Measurements from ENCODE around the gene DCHS1. TPM values are rescaled to one million over a fixed set of nuclear protein-coding genes. Genes with fewer than 3 reads are reported as not detected.
A peak's percentile ranks its signal among the peaks of the same experiment; 100 is the strongest.
"Not testable (repeated sequence)": the region's sequence is repeated elsewhere in the genome, so short reads cannot be mapped to it uniquely, and the experiment has no call there.

DCHS1 gene
- total and polyA plus RNA-seq, 4 donors = 29.1 to 43.6 (median 40.8) TPM

- no peak overlapping the region for H3K4me3 ChIP-seq (ENCODE audit: low read depth, low read length)
- no peaks in the 10 kb centered on the region for H3K9me3 ChIP-seq (ENCODE audit: control insufficient read depth, insufficient read depth, low read length)
- WGBS (ENCODE audit: insufficient coverage) = 70% methylated on average over 4 of the region's 4 CpGs
- no peak for DNase-seq (ENCODE audit: low read depth in 4 of 6, low spot score in 6 of 6)
- H3K27me3 ChIP-seq (ENCODE audit: control insufficient read depth, insufficient read depth, low read length) = no peaks in the 10 kb centered on the region
- no peaks in the 10 kb centered on the region for H3K4me1 ChIP-seq (ENCODE audit: control insufficient read depth, insufficient read depth, low read length)
- H3K36me3 ChIP-seq (ENCODE audit: control insufficient read depth, insufficient read depth, low read length) = no peaks in the 10 kb centered on the region
- no peak overlapping the region for H3K27ac ChIP-seq (ENCODE audit: low read depth, low read length)
Observed at GRCh38 chr11:6687876-6688275, 32.3 kb upstream of the DCHS1 start.

- DNase-seq (ENCODE audit: low read depth in 4 of 6, low spot score in 6 of 6) = no peak
- no peak overlapping the region for H3K4me3 ChIP-seq (ENCODE audit: low read depth, low read length)
- H3K4me1 ChIP-seq (ENCODE audit: control insufficient read depth, insufficient read depth, low read length) = peaks cover 9% of the 10 kb centered on the region
- H3K9me3 ChIP-seq (ENCODE audit: control insufficient read depth, insufficient read depth, low read length) = no peaks in the 10 kb centered on the region
- peaks cover 7% of the 10 kb centered on the region for H3K36me3 ChIP-seq (ENCODE audit: control insufficient read depth, insufficient read depth, low read length)
- no peaks in the 10 kb centered on the region for H3K27me3 ChIP-seq (ENCODE audit: control insufficient read depth, insufficient read depth, low read length)
- no peak overlapping the region for H3K27ac ChIP-seq (ENCODE audit: low read depth, low read length)
Observed at GRCh38 chr11:6686006-6686405, 30.4 kb upstream of the DCHS1 start.

GRCh38 chr11:6684068-6684467, 28.5 kb upstream of the DCHS1 start:
- H3K4me1 ChIP-seq (ENCODE audit: control insufficient read depth, insufficient read depth, low read length) = peaks cover 10% of the 10 kb centered on the region

GRCh38 chr11:6682936-6683861, 27.6 kb upstream of the DCHS1 start, which contains the start of gene MRPL17:
TSS of gene MRPL17 (minus strand) at chr11:6683340. CDS start at chr11:6683296, 44 bp downstream.
- peak within 1 kb of the TSS; percentile 85 for H3K27ac ChIP-seq (ENCODE audit: low read depth, low read length)
- peak within 1 kb of the TSS; percentile 98 for H3K4me3 ChIP-seq (ENCODE audit: low read depth, low read length)
- H3K4me1 ChIP-seq (ENCODE audit: control insufficient read depth, insufficient read depth, low read length) = peaks cover 10% of the 10 kb centered on the region
- peak; percentile 98 to 100 (median 99) for DNase-seq (ENCODE audit: low read depth in 4 of 6, low spot score in 6 of 6)
- no peaks in the 10 kb centered on the region for H3K9me3 ChIP-seq (ENCODE audit: control insufficient read depth, insufficient read depth, low read length)
- H3K27me3 ChIP-seq (ENCODE audit: control insufficient read depth, insufficient read depth, low read length) = no peaks in the 10 kb centered on the region
- peaks cover 8% of the 10 kb centered on the region for H3K36me3 ChIP-seq (ENCODE audit: control insufficient read depth, insufficient read depth, low read length)
- WGBS (ENCODE audit: insufficient coverage) = under 1% methylated on average over 66 of the region's 70 CpGs

More at GRCh38 chr11:6684068-6684467, 28.5 kb upstream of the DCHS1 start:
- H3K27ac ChIP-seq (ENCODE audit: low read depth, low read length) = peak overlapping the region; percentile 85
- peak in 1 of 6 donors; percentile 23 for DNase-seq (ENCODE audit: low read depth in 4 of 6, low spot score in 6 of 6)
- H3K9me3 ChIP-seq (ENCODE audit: control insufficient read depth, insufficient read depth, low read length); H3K36me3 ChIP-seq (ENCODE audit: control insufficient read depth, insufficient read depth, low read length); H3K4me3 ChIP-seq (ENCODE audit: low read depth, low read length); H3K27me3 ChIP-seq (ENCODE audit: control insufficient read depth, insufficient read depth, low read length): not testable (repeated sequence)
- 88% methylated on average over 3 of the region's 14 CpGs for WGBS (ENCODE audit: insufficient coverage)

- Histone ChIP-seq H3K9me3 (ENCODE audit: control insufficient read depth, insufficient read depth, low read length) (no peaks in the 10 kb centered on the region), H3K36me3 (ENCODE audit: control insufficient read depth, insufficient read depth, low read length) (peaks cover 8% of the 10 kb centered on the region), H3K27ac (ENCODE audit: low read depth, low read length) (peak overlapping the region; percentile 85), H3K4me3 (ENCODE audit: low read depth, low read length) (peak overlapping the region; percentile 98), H3K4me1 (ENCODE audit: control insufficient read depth, insufficient read depth, low read length) (peaks cover 10% of the 10 kb centered on the region), H3K27me3 (ENCODE audit: control insufficient read depth, insufficient read depth, low read length) (no peaks in the 10 kb centered on the region)
- 0% methylated on average over 6 of the region's 10 CpGs for WGBS (ENCODE audit: insufficient coverage)
- DNase-seq (ENCODE audit: low read depth in 4 of 6, low spot score in 6 of 6) = no peak
Observed at GRCh38 chr11:6682591-6682935, 27.0 kb upstream of the DCHS1 start.

- WGBS (ENCODE audit: insufficient coverage) = 50% methylated on average over 3 of the region's 5 CpGs
- DNase-seq (ENCODE audit: low read depth in 4 of 6, low spot score in 6 of 6) = no peak
Observed at GRCh38 chr11:6681949-6682348, 26.3 kb upstream of the DCHS1 start.

GRCh38 chr11:6681505-6681904, 25.9 kb upstream of the DCHS1 start:
- Histone ChIP-seq H3K4me3 (ENCODE audit: low read depth, low read length) (no peak overlapping the region), H3K27me3 (ENCODE audit: control insufficient read depth, insufficient read depth, low read length) (no peaks in the 10 kb centered on the region), H3K4me1 (ENCODE audit: control insufficient read depth, insufficient read depth, low read length) (peaks cover 10% of the 10 kb centered on the region), H3K27ac (ENCODE audit: low read depth, low read length) (no peak overlapping the region), H3K36me3 (ENCODE audit: control insufficient read depth, insufficient read depth, low read length) (peaks cover 8% of the 10 kb centered on the region), H3K9me3 (ENCODE audit: control insufficient read depth, insufficient read depth, low read length) (no peaks in the 10 kb centered on the region)
- WGBS (ENCODE audit: insufficient coverage) = no CpG with 5 or more reads among the region's 1 CpG
- no peak for DNase-seq (ENCODE audit: low read depth in 4 of 6, low spot score in 6 of 6)

More at GRCh38 chr11:6681949-6682348, 26.3 kb upstream of the DCHS1 start:
- H3K36me3 ChIP-seq (ENCODE audit: control insufficient read depth, insufficient read depth, low read length) = peaks cover 8% of the 10 kb centered on the region
- H3K4me3 ChIP-seq (ENCODE audit: low read depth, low read length) = peak overlapping the region; percentile 98
- H3K27ac ChIP-seq (ENCODE audit: low read depth, low read length) = no peak overlapping the region
- H3K4me1 ChIP-seq (ENCODE audit: control insufficient read depth, insufficient read depth, low read length) = peaks cover 10% of the 10 kb centered on the region
- no peaks in the 10 kb centered on the region for H3K27me3 ChIP-seq (ENCODE audit: control insufficient read depth, insufficient read depth, low read length)
- no peaks in the 10 kb centered on the region for H3K9me3 ChIP-seq (ENCODE audit: control insufficient read depth, insufficient read depth, low read length)

- Histone ChIP-seq H3K36me3 (ENCODE audit: control insufficient read depth, insufficient read depth, low read length) (peaks cover 8% of the 10 kb centered on the region), H3K27me3 (ENCODE audit: control insufficient read depth, insufficient read depth, low read length) (no peaks in the 10 kb centered on the region), H3K4me3 (ENCODE audit: low read depth, low read length) (no peak overlapping the region), H3K9me3 (ENCODE audit: control insufficient read depth, insufficient read depth, low read length) (no peaks in the 10 kb centered on the region), H3K27ac (ENCODE audit: low read depth, low read length) (no peak overlapping the region), H3K4me1 (ENCODE audit: control insufficient read depth, insufficient read depth, low read length) (peaks cover 7% of the 10 kb centered on the region)
- no peak for DNase-seq (ENCODE audit: low read depth in 4 of 6, low spot score in 6 of 6)
- no CpG with 5 or more reads among the region's 3 CpGs for WGBS (ENCODE audit: insufficient coverage)
Observed at GRCh38 chr11:6677018-6677417, 21.4 kb upstream of the DCHS1 start.

GRCh38 chr11:6674862-6675261, 19.3 kb upstream of the DCHS1 start:
- Histone ChIP-seq H3K9me3 (ENCODE audit: control insufficient read depth, insufficient read depth, low read length) (no peaks in the 10 kb centered on the region), H3K36me3 (ENCODE audit: control insufficient read depth, insufficient read depth, low read length) (no peaks in the 10 kb centered on the region), H3K4me3 (ENCODE audit: low read depth, low read length) (no peak overlapping the region), H3K27ac (ENCODE audit: low read depth, low read length) (no peak overlapping the region), H3K4me1 (ENCODE audit: control insufficient read depth, insufficient read depth, low read length) (no peaks in the 10 kb centered on the region), H3K27me3 (ENCODE audit: control insufficient read depth, insufficient read depth, low read length) (no peaks in the 10 kb centered on the region)
- DNase-seq (ENCODE audit: low read depth in 4 of 6, low spot score in 6 of 6) = no peak
- WGBS (ENCODE audit: insufficient coverage) = no CpG with 5 or more reads among the region's 4 CpGs

- no peak for DNase-seq (ENCODE audit: low read depth in 4 of 6, low spot score in 6 of 6)
- Histone ChIP-seq H3K36me3 (ENCODE audit: control insufficient read depth, insufficient read depth, low read length) (no peaks in the 10 kb centered on the region), H3K27ac (ENCODE audit: low read depth, low read length) (no peak overlapping the region), H3K4me1 (ENCODE audit: control insufficient read depth, insufficient read depth, low read length) (no peaks in the 10 kb centered on the region), H3K9me3 (ENCODE audit: control insufficient read depth, insufficient read depth, low read length) (no peaks in the 10 kb centered on the region), H3K4me3 (ENCODE audit: low read depth, low read length) (no peak overlapping the region), H3K27me3 (ENCODE audit: control insufficient read depth, insufficient read depth, low read length) (no peaks in the 10 kb centered on the region)
- 100% methylated on average over 1 of the region's 1 CpG for WGBS (ENCODE audit: insufficient coverage)
Observed at GRCh38 chr11:6674219-6674597, 18.6 kb upstream of the DCHS1 start.

Measured in spinal cord (tissue), 10 donors.